Left cardiac atrium (tissue), 4 donors: ENCODE measurements around the gene AXL. TPM values are rescaled to one million over a fixed set of nuclear protein-coding genes. Genes with fewer than 3 reads are reported as not detected.

Source experiments
- ATAC-seq, 2 donors: fragments of 200-7000 bp; cut with Tn5 transposase; one replicate each; pipeline ENCODE4 v1.9.1; 2020; ENCODE audit warnings: mild to moderate bottlenecking in 2 of 2, moderate library complexity in 2 of 2
- DNase-seq: peaks from one replicate; pipeline ENCODE4 v3.0.0-alpha.2; 2020
- intact Hi-C, 2 donors: fragments of 100-400 bp; cut with DNase I; formaldehyde crosslinking; loops; one replicate each; pipeline versions ENCODE4 v1.14.1 to v1.15.1; 2022 to 2023
- total RNA-seq, 2 donors: library from RNA; stranded (reverse); fragmentation: NEBNext Ultra II Directional; extraction: Animal tissue kit (Norgen Biotek cat#: 25700); gene quantifications; one replicate each; pipeline ENCODE4 v1.2.1, GENCODE V29; 2021
- donor health status: DM: no; HTN: yes; CAD: no.
- donor health status: DM: no; HTN: yes; CAD: no; lungs with severe emphysema.
- donor health status: DM: yes; HTN: yes; CAD: no.
- donor health status: Dilated cardiomyopathy.

Gene AXL
- total RNA-seq, 2 donors from 2014 or later: 27.5 to 31.8 TPM

DNA sequence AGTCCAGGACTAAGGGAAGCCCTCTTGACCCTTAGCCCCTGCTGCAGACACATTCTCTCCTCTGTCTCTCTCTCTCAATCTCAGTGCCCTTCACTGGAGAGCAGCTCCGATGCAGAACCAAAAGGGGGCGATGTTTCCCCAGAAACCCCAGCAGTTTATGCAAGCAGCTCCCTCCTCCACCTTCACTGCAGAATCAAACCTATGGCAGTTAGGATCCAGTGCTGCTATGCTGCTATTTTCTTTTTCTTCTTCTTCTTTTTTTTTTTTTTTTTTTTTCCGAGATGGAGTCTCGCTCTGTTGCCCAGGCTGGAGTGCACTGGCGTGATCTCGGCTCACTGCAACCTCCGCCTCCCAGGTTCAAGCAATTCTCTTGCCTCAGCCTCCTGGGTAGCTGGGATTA is 14.7 kb upstream of the AXL start:
- peak; percentile 77 for DNase-seq
- intact Hi-C loops: loop anchor here in 1 of 2 donors (1.0 to 10.0 kb wide), 2 partner anchors 58 to 240 kb away; partner anchors contain the start of gene ERICH4
- peak; percentile 91 to 92 for ATAC-seq

DNA sequence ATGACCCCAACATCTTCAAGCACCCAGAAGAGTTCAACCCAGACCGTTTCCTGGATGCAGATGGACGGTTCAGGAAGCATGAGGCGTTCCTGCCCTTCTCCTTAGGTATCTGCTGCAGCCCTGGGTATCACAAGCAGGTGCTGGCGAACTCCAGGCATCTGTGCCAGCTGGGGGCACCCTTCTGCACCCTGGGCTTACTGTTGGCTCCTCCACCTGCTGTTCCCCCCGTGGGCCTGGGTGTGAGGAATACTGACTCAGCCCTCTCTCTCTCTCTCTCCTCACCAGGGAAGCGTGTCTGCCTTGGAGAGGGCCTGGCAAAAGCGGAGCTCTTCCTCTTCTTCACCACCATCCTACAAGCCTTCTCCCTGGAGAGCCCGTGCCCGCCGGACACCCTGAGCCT is 13.0 kb upstream of the AXL start:
- ATAC-seq (no peak), DNase-seq (no peak)
- intact Hi-C loops: loop anchor here (1.0 to 10.0 kb wide), 4 partner anchors 55 to 239 kb away; partner anchors contain the start of gene ERICH4 (in 1 of the 2)

- DNase-seq: no peak
- no peak for ATAC-seq
- intact Hi-C loops: loop anchor here (2.0 to 10.0 kb wide), 3 partner anchors 54 to 238 kb away; partner anchors contain the start of gene ERICH4 (in 1 of the 2)
Measured at GRCh38 chr19:41206456-41206855, 12.6 kb upstream of the AXL start.

GRCh38 chr19:41206926-41207750 is 11.9 kb upstream of the AXL start:
- ATAC-seq: peak; percentile 78 to 79
- intact Hi-C loops: loop anchor here (2.0 to 10.0 kb wide), 3 partner anchors 54 to 238 kb away; partner anchors contain the start of gene ERICH4 (in 1 of the 2)
- DNase-seq: peak; percentile 85

DNA sequence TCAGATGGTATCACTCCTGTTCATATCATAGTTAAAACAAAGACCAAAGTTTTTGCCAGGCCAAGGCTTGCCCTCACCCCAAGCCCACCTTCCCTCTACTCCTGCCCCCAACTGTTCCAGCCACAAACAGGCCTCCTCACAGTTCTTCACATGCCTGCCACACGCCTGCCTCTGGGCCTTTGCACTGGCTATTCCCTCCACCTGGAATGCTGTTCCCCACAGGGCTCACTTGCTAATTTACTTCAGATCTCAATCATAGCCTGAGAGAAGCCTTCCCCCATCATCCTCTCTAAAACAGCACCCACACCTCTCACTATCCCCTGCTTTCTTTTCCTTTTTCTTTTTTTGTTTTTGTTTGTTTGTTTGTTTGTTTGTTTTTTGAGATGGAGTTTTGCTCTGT is 4.9 kb upstream of the AXL start:
- intact Hi-C loops: no loop called here
- DNase-seq (no peak), ATAC-seq (no peak)

DNA sequence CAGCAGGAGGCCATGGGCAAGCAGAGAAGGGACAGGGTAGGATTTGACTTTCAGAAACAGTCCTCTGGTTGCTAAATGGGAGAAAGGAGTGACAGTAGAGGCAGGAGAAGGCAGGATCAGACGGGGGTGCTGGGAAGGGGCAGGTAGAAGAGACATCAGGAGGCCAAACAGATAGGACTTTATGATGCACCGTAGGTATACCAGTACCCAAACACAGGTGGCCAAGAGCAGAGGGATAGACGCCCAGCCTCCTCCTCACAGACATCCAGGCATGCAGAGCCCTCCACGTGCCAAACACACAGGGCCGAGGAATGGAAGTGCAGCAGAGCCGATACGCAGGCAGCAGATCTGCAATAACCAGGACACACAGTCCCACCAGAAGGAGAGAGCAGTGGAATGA is 1.3 kb upstream of the AXL start:
- no peak for DNase-seq
- intact Hi-C loops: no loop called here

GRCh38 chr19:41218249-41218614 is 791 bp upstream of the AXL start:
- no peak for ATAC-seq

More for the DNA sequence above, 1.3 kb upstream of the AXL start:
- no peak for ATAC-seq

GRCh38 chr19:41219924-41220567 is 1.0 kb downstream of the AXL start:
- ATAC-seq: peak; percentile 9 to 25
- DNase-seq: peak; percentile 72
- intact Hi-C loops: no loop called here

More at GRCh38 chr19:41218249-41218614, 791 bp upstream of the AXL start:
- DNase-seq: no peak
- intact Hi-C loops: no loop called here

GRCh38 chr19:41220811-41221210 is 1.8 kb downstream of the AXL start:
- DNase-seq: no peak
- intact Hi-C loops: no loop called here
- ATAC-seq: no peak

DNA sequence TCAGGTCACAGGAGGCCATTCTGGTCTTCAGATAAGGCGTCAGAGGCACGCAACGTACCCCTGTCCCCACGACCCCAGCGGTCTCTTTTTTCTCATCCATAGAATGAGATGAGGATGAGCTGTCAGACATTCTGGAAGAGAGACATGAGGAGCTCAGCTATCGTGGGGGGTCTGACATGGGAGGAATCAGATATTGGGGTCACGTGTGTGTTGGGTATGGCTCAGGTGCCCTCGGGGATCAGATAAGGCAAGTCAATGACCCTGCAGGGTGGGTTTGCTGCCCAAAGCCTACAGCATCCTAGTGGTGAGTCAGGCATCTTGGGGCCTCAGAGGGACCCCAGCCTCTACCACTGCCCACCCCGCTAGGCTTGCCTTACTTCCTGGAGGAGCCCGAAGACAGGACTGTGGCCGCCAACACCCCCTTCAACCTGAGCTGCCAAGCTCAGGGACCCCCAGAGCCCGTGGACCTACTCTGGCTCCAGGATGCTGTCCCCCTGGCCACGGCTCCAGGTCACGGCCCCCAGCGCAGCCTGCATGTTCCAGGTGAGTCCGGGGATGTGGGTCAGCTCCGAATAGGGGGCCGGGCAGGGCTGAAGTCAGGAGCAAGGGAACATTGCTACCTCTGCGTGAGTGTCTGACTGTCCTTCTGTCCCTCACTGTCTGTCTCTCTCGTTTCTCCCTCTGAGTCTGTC is 2.6 kb downstream of the AXL start:
- intact Hi-C loops: no loop called here
- DNase-seq (no peak), ATAC-seq (no peak)

DNA sequence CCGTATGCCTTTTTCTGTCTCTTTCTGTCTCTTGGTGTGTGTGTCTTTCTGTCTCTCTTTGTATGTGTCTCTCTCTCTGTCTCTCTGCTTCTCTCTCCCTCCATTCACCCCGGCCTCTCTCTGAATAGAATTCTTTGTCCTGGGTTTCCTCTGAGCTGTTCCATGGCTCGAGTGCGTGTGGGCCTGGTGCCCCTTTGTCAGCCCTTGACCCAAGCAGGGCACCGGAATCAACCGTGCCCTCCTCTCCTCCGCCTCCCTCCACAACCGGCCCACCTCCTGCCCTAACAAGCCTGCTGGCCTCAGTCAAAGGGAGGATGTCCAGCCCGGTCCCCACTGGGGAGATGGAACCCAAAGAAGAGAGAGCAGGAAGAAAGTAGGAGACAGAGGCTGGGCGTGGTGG is 3.2 kb downstream of the AXL start:
- ATAC-seq (no peak), DNase-seq (no peak)
- intact Hi-C loops: no loop called here

DNA sequence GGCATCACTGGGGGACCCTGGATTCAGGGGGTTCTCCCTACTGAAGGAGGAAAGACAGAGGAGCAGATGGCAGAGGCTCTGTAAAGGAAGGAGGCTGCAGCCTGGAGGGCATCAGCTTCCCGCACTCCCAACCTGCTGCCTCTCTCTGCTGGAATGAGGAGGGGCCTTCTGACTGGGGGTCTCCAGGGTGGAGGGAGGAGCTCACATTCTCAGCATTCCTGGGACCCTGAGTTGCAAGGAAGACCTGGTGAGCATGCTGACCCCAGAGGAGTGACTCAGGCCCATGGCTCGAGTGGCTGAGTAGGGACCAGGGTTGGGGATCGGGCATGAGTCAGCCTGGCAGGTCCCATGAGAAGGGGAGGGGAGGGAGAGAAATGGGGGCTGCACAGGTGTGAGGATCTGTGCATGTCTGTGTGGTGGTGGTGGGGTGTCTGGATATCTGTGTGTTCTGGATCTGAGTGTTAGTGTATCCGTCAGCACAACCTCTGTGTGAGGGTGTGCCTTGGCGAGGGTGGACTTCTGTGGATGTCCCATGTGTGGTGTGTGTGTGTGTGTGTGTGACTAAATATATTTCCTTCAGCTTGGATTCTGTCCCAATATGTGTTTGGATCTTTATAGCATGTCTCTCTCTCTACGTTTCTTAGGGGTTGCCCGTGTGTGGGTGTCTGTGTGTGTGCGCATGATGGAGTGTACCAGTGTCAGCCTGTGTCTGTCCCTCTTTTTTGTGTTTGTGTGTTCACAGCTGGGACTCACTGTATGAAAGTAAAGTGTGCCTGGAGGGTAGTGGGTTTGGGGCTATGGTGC is 4.6 kb downstream of the AXL start:
- intact Hi-C loops: no loop called here
- peak in 1 of 2 donors; percentile 2 for ATAC-seq
- DNase-seq: no peak

- DNase-seq: no peak
- no peak for ATAC-seq
- intact Hi-C loops: no loop called here
Measured at GRCh38 chr19:41224632-41225031, 5.6 kb downstream of the AXL start.

DNA sequence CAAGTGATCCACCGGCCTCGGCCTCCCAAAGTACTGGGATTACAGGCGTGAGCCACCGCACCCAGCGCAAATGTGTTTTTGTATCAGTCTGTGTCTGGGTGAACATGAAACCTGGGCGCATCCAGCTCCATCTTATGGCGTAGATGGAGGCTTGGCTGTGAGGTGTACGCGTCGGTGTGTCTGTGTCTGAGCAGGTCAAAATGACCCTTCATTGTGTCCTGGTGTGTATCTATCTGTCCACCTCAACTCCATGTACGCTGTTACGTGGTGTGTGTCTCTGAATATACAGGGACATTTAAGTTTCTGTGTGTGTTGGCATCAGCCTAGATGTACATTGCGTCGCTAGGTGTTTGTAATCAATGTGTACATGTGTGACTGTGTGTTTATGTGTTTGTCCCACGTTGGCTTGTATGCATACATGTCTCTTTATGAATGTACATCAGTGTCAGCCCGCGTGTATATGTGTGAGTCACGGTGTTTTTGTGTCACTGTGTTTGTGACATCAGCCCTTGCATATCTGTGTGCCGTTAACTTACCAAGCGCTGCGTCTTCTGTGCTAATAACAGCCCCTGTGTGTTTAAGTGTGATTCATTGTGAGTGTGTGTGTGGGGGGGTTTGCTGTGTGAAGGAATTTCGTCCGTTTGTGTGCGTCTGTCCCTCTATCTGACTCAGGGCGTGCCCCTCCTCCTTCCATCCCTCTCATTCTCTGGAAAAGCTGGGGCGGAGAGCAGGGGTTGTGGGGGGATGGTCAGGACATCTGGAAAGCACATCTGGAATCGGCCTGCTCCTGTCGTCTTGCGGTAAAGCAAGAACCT is 6.4 kb downstream of the AXL start:
- DNase-seq (peak; percentile 75), ATAC-seq (peak; percentile 71 to 84)
- intact Hi-C loops: loop anchor here in 1 of 2 donors (2.0 kb wide), 1 partner anchor 37 kb away; no protein-coding TSS in a partner anchor

DNA sequence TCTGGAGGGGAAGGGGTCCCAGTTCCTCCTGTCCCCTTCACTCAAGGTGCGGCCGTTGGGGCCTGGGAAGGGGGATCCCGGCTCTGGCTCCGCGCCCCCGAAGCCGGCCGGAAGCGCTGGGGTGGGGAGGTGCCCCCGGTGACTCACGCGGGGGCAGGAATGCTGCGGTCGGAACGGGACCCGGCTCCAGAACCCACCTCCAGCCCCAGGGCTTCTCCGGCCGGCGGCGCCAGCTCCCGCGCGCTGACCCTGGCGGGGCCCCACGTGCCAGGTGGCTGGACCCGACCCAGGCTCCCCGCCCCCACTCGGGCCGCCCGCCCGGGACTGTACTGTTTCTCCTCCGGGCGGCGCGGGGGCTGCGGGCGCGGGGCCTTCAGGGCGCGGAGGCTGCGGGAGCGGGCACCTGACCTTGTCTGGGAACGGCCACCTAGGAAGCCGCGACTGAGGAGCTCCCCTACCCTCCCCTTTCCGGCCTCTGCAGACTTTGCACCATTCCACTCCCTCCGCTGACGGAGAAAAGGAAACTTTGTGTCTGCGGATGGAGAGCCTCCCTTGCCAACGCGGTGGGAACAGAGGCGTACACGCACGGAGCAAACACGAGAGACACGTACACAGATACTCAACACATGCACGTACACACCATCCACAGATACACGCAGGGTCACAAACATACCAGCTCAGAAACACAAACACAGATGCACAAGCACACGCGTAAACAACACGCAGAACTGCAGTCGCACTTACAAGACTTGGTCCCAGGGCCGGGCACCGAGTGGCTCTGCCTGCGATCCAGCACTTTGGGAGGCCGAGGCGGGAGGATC is 7.2 kb downstream of the AXL start:
- DNase-seq (peak; percentile 73), ATAC-seq (peak; percentile 82 to 84)
- intact Hi-C loops: loop anchor here in 1 of 2 donors (2.0 kb wide), 1 partner anchor 37 kb away; no protein-coding TSS in a partner anchor

DNA sequence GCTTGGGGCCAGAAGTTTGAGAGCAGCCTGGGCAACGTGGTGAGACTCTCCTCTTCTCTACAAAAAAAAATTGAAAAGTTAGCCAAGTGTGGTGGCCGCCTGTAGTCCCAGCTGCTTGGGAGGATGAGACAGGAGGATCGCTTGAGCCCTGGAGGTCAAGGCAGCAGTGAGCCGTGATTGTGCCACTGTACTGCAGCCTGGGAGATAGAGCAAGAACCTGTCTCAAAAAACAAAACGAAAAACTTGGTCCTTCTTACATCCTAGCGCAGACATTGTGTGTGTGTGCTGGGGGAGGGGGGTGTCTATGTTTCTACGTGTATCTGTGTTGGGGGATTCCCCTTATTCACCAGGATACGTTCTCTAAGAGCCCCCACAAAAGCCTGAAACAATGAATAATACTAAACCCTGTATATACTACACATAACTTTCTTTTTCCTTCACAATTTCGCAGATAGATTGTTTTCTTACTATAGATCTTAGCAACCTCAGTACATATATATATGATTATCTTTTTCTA is 7.9 kb downstream of the AXL start:
- no peak for ATAC-seq
- intact Hi-C loops: loop anchor here in 1 of 2 donors (2.0 kb wide), 1 partner anchor 36 kb away; no protein-coding TSS in a partner anchor
- no peak for DNase-seq

- ATAC-seq (no peak), DNase-seq (no peak)
- intact Hi-C loops: no loop called here
Measured at GRCh38 chr19:41228486-41228885, 9.5 kb downstream of the AXL start.
